ENCODE results near the gene TFF2. TPM values are rescaled to one million over a fixed set of nuclear protein-coding genes. Genes with fewer than 3 reads are reported as not detected.

TFF2 gene
- total and polyA plus RNA-seq, 10 donors: 0.14 TPM; not detected in 9

GRCh38 chr21:42299324-42300044 lies 51.3 kb downstream of the TFF2 start:
- peak overlapping the region in 5 of 8 donors; percentile 24 to 84 (median 59) for H3K27ac ChIP-seq
- intact Hi-C loops (cut with DNase I; ENCODE audit: low total_unique reads): no loop called here
- DNase-seq: peak; percentile 69

GRCh38 chr21:42298657-42299056 lies 52.1 kb downstream of the TFF2 start:
- intact Hi-C loops (cut with DNase I; ENCODE audit: low total_unique reads): no loop called here
- H3K9me3 ChIP-seq: no peaks in the 10 kb centered on the region
- H3K27me3 ChIP-seq (replicated peaks in 1 of 7): peaks cover 0 to 5% (median 0%) of the 10 kb centered on the region in 7 donors
- no peak for DNase-seq
- peak in 2 of 3 donors; percentile 53 to 55 for TF ChIP-seq POLR2AphosphoS5 (IDR thresholded peaks at IDR 0.05)
- TF ChIP-seq POLR2A (IDR thresholded peaks at IDR 0.05): no peak
- peak overlapping the region in 5 of 8 donors; percentile 9 to 84 (median 59) for H3K27ac ChIP-seq
- WGBS, 5 donors: 72 to 89% (median 79%) methylated on average over 5 of the region's 5 CpGs
- H3K4me3 ChIP-seq: no peak overlapping the region
- H3K36me3 ChIP-seq: peaks cover 0 to 52% (median 30%) of the 10 kb centered on the region in 6 donors
- peaks cover 0 to 49% (median 24%) of the 10 kb centered on the region in 6 donors for H3K4me1 ChIP-seq

More at GRCh38 chr21:42299324-42300044, 51.3 kb downstream of the TFF2 start:
- H3K27me3 ChIP-seq (replicated peaks in 1 of 7): peaks cover 0 to under 1% (median 0%) of the 10 kb centered on the region in 7 donors
- no peak overlapping the region for H3K4me3 ChIP-seq
- WGBS, 5 donors: 71 to 84% (median 75%) methylated on average over 12 to 20 of the region's 20 CpGs
- TF ChIP-seq POLR2AphosphoS5 (IDR thresholded peaks at IDR 0.05) (peak in 2 of 3 donors; percentile 59 to 76), POLR2A (IDR thresholded peaks at IDR 0.05) (no peak), CTCF (IDR thresholded peaks at IDR 0.05 in 8 of 11, conservative IDR thresholded peaks at IDR 0.05 in 3 of 11) (no peak)
- H3K36me3 ChIP-seq: peaks cover 0 to 44% (median 24%) of the 10 kb centered on the region in 6 donors
- H3K4me1 ChIP-seq: peaks cover 0 to 49% (median 24%) of the 10 kb centered on the region in 6 donors
- H3K9me3 ChIP-seq: no peaks in the 10 kb centered on the region

GRCh38 chr21:42298237-42298636 lies 52.6 kb downstream of the TFF2 start:
- no peak overlapping the region for H3K4me3 ChIP-seq
- 74 to 82% (median 79%) methylated on average over 6 of the region's 6 CpGs for WGBS, 5 donors
- no peak for TF ChIP-seq CTCF (IDR thresholded peaks at IDR 0.05 in 8 of 11, conservative IDR thresholded peaks at IDR 0.05 in 3 of 11)
- TF ChIP-seq POLR2AphosphoS5 (IDR thresholded peaks at IDR 0.05): no peak
- TF ChIP-seq POLR2A (IDR thresholded peaks at IDR 0.05): no peak
- intact Hi-C loops (cut with DNase I; ENCODE audit: low total_unique reads): no loop called here
- H3K9me3 ChIP-seq: no peaks in the 10 kb centered on the region
- peaks cover 0 to 48% (median 24%) of the 10 kb centered on the region in 6 donors for H3K4me1 ChIP-seq
- H3K36me3 ChIP-seq: peaks cover 0 to 56% (median 30%) of the 10 kb centered on the region in 6 donors
- peaks cover 0 to 5% (median 0%) of the 10 kb centered on the region in 7 donors for H3K27me3 ChIP-seq (replicated peaks in 1 of 7)
- DNase-seq: no peak
- peak overlapping the region in 5 of 8 donors; percentile 9 to 84 (median 59) for H3K27ac ChIP-seq

GRCh38 chr21:42297377-42297776 lies 53.4 kb downstream of the TFF2 start:
- Histone ChIP-seq H3K27ac (peak overlapping the region in 1 of 8 donors; percentile 84), H3K9me3 (no peaks in the 10 kb centered on the region), H3K4me3 (no peak overlapping the region), H3K27me3 (replicated peaks in 1 of 7) (peaks cover 0 to 5% (median 0%) of the 10 kb centered on the region in 7 donors), H3K36me3 (peaks cover 0 to 65% (median 30%) of the 10 kb centered on the region in 6 donors), H3K4me1 (peaks cover 0 to 39% (median 19%) of the 10 kb centered on the region in 6 donors)
- intact Hi-C loops (cut with DNase I; ENCODE audit: low total_unique reads): no loop called here
- no peak for DNase-seq
- TF ChIP-seq POLR2AphosphoS5 (IDR thresholded peaks at IDR 0.05) (peak in 1 of 3 donors; percentile 11), CTCF (IDR thresholded peaks at IDR 0.05 in 8 of 11, conservative IDR thresholded peaks at IDR 0.05 in 3 of 11) (no peak)
- 82 to 92% (median 83%) methylated on average over 9 of the region's 9 CpGs for WGBS, 5 donors

Measured in spleen (tissue), 11 donors.